Liver (tissue), 3 donors: Measurements from ENCODE around the gene CREB5.

ENCODE experiments used
- YY1 ChIP-seq: IDR thresholded peaks from 2 replicates; pipeline ENCODE4 v1.6.1; 2016; ENCODE audit warnings: antibody characterized with exemption, mild to moderate bottlenecking
- TF ChIP-seq, protein P1 (sequence below): fragments of 150-350 bp; IDR thresholded peaks from 2 replicates; pipeline ENCODE4 v1.5.1; 2017; ENCODE audit warnings: improper control_type of control experiment, low read depth, low read length; ENCODE audit not compliant: missing input control
- TF ChIP-seq, protein P2 (sequence below): IDR thresholded peaks from 2 replicates; pipeline ENCODE4 v1.6.1; 2016; ENCODE audit warnings: antibody characterized with exemption
- TF ChIP-seq, protein P3 (sequence below): IDR thresholded peaks from 2 replicates; pipeline ENCODE4 v1.6.1; 2016; ENCODE audit warnings: antibody characterized with exemption
- donor health status: healthy.
- donor health status: healthy.

- TF ChIP-seq, protein P1, sequence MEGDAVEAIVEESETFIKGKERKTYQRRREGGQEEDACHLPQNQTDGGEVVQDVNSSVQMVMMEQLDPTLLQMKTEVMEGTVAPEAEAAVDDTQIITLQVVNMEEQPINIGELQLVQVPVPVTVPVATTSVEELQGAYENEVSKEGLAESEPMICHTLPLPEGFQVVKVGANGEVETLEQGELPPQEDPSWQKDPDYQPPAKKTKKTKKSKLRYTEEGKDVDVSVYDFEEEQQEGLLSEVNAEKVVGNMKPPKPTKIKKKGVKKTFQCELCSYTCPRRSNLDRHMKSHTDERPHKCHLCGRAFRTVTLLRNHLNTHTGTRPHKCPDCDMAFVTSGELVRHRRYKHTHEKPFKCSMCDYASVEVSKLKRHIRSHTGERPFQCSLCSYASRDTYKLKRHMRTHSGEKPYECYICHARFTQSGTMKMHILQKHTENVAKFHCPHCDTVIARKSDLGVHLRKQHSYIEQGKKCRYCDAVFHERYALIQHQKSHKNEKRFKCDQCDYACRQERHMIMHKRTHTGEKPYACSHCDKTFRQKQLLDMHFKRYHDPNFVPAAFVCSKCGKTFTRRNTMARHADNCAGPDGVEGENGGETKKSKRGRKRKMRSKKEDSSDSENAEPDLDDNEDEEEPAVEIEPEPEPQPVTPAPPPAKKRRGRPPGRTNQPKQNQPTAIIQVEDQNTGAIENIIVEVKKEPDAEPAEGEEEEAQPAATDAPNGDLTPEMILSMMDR = no peak
- TF ChIP-seq, protein P2, sequence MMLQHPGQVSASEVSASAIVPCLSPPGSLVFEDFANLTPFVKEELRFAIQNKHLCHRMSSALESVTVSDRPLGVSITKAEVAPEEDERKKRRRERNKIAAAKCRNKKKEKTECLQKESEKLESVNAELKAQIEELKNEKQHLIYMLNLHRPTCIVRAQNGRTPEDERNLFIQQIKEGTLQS = no peak
- TF ChIP-seq, protein P3, sequence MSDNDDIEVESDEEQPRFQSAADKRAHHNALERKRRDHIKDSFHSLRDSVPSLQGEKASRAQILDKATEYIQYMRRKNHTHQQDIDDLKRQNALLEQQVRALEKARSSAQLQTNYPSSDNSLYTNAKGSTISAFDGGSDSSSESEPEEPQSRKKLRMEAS = no peak
- no peak for TF ChIP-seq YY1
Measured at GRCh38 chr7:28812616-28813015, 400.3 kb downstream of the CREB5 start.
